Measurements from ENCODE around the gene DIP2C. TPM values are rescaled to one million over a fixed set of nuclear protein-coding genes. Genes with fewer than 3 reads are reported as not detected.

Gene DIP2C
- total RNA-seq, 1 donor from 2014 or later = 18.4 TPM

DNA sequence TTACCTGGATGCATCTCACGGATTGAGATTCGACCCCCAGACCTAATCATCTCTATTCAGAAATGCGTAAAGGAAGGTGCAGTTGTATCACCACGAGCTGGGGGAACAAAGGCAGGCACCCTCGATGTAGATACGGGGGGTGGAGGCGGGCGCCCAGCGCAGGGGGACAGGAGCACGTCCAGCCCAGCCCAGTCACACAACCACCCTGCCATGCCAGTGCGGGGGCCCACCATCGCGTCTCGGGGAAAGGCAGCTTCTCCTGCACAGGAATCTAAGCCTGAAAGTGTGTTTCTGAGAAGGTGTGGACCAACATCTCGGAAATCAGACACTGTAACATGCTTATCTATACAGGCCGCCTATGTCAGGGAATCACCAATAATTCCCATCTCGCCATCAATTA is 131.1 kb downstream of the DIP2C start:
- no peak overlapping the region for H3K4me3 ChIP-seq
- H3K4me1 ChIP-seq = peaks cover 32% of the 10 kb centered on the region
- intact Hi-C loops (cut with DNase I) = no loop called here
- DNase-seq (ENCODE audit: extremely low spot score in 2 of 2) = no peak
- H3K36me3 ChIP-seq = no peaks in the 10 kb centered on the region
- H3K9me3 ChIP-seq = no peaks in the 10 kb centered on the region
- no peak overlapping the region for H3K27ac ChIP-seq
- TF ChIP-seq POLR2AphosphoS5 (IDR thresholded peaks at IDR 0.05; ENCODE audit: insufficient read depth in 1 of 2, low read depth in 1 of 2) = no peak
- no peaks in the 10 kb centered on the region for H3K27me3 ChIP-seq

DNA sequence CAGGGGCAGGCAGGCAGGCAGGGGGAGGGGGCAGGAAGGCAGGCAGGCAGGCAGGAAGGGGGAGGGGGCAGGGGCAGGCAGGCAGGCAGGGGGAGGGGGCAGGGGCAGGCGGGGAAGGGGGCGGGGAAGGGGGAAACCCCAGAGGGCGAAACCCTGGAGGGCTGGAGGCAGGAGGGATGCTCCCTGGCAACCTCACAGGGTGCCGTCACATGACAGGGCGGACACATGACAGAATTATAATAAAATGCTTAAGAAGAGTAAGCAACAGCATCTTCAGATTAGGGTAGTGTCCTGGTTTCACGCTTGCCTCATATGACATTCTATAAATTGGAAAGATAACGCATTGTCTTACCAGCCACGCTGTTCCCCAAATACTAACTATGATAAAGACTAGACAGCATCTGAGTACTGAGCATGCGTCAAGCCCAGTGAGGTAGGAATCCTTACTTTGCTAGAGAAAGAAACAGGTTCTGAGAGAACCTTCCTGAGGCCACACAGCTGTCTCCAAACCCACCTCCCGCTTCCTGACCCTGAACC is 131.6 kb downstream of the DIP2C start:
- Histone ChIP-seq H3K27me3 (no peaks in the 10 kb centered on the region), H3K9me3 (no peaks in the 10 kb centered on the region), H3K4me1 (peaks cover 32% of the 10 kb centered on the region)

DNA sequence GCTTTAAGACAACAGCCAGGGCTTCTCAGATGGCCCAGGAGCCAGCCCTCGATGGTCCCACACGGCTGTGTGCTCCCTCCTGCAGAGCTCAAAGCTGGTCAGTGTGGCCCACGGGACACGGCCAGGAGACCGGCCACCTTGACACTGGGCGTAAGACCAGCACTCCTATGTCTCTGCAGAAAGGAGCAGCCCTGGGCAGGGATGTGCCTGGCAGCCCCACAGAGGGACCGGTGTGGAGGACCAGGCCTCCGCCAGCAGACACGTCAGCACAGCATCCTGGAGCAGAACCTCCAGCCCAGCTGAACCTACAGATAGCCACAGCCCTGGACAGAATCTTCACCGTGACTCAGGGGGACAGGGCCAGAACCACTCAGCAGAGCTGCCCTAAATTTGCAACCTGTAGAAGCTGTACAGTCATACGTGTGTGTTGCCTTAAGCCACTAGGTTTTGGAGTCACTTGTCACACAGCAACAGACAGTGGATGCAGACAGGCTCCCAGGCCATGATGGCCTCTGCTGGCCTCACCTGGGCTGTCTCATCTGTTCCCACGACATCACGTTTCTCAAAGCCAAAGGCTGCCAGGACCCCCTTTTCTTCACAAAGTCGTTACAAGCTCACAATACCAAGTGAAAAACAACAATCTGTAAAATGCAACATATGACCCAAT is 132.4 kb downstream of the DIP2C start:
- intact Hi-C loops (cut with DNase I) = no loop called here
- no peak overlapping the region for H3K4me3 ChIP-seq
- TF ChIP-seq, protein P1, sequence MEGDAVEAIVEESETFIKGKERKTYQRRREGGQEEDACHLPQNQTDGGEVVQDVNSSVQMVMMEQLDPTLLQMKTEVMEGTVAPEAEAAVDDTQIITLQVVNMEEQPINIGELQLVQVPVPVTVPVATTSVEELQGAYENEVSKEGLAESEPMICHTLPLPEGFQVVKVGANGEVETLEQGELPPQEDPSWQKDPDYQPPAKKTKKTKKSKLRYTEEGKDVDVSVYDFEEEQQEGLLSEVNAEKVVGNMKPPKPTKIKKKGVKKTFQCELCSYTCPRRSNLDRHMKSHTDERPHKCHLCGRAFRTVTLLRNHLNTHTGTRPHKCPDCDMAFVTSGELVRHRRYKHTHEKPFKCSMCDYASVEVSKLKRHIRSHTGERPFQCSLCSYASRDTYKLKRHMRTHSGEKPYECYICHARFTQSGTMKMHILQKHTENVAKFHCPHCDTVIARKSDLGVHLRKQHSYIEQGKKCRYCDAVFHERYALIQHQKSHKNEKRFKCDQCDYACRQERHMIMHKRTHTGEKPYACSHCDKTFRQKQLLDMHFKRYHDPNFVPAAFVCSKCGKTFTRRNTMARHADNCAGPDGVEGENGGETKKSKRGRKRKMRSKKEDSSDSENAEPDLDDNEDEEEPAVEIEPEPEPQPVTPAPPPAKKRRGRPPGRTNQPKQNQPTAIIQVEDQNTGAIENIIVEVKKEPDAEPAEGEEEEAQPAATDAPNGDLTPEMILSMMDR (IDR thresholded peaks at IDR 0.05) = no peak
- TF ChIP-seq POLR2A (IDR thresholded peaks at IDR 0.05) (no peak), POLR2AphosphoS5 (IDR thresholded peaks at IDR 0.05; ENCODE audit: insufficient read depth in 1 of 2, low read depth in 1 of 2) (no peak)
- no peaks in the 10 kb centered on the region for H3K9me3 ChIP-seq
- no peak for DNase-seq (ENCODE audit: extremely low spot score in 2 of 2)
- H3K36me3 ChIP-seq = no peaks in the 10 kb centered on the region
- no peaks in the 10 kb centered on the region for H3K27me3 ChIP-seq
- peaks cover 32% of the 10 kb centered on the region for H3K4me1 ChIP-seq
- no peak overlapping the region for H3K27ac ChIP-seq

More for the DNA sequence above, 131.6 kb downstream of the DIP2C start:
- intact Hi-C loops (cut with DNase I) = no loop called here
- Histone ChIP-seq H3K4me3 (no peak overlapping the region), H3K27ac (no peak overlapping the region), H3K36me3 (no peaks in the 10 kb centered on the region)
- TF ChIP-seq POLR2AphosphoS5 (IDR thresholded peaks at IDR 0.05; ENCODE audit: insufficient read depth in 1 of 2, low read depth in 1 of 2) = no peak
- TF ChIP-seq, protein P1 (IDR thresholded peaks at IDR 0.05) = no peak
- no peak for TF ChIP-seq POLR2A (IDR thresholded peaks at IDR 0.05)
- DNase-seq (ENCODE audit: extremely low spot score in 2 of 2) = no peak

DNA sequence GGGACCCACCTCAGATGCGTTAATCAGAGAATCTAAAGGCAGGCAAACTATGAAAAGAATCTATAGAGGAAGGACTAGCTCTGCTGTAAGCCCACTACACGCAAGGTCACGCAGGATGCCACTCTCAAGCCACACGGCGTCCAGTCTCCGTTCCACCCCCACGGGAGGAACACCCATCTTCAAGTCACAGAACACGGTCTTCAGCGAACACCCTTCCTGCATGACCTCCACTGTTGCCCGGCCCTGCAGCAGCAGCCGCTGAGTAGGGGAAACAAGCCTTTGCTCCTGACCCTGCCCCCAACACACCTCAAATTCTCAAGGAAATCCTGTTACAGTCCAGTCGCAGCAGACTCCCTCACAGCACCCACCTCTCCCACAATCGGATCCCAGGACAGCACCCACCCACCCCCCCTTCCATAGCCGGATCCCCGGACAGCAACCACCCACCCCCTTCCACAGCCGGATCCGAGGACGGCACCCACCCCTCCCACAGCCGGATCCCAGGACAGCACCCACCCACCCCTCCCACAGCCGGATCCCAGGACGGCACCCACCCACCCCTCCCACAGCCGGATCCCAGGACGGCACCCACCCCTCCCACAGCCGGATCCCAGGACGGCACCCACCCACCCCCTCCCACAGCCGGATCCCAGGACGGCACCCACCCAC is 133.7 kb downstream of the DIP2C start:
- no peak overlapping the region for H3K27ac ChIP-seq
- DNase-seq (ENCODE audit: extremely low spot score in 2 of 2) = no peak
- no peaks in the 10 kb centered on the region for H3K9me3 ChIP-seq
- TF ChIP-seq POLR2A (IDR thresholded peaks at IDR 0.05) (no peak), POLR2AphosphoS5 (IDR thresholded peaks at IDR 0.05; ENCODE audit: insufficient read depth in 1 of 2, low read depth in 1 of 2) (no peak)
- TF ChIP-seq, protein P1 (IDR thresholded peaks at IDR 0.05) = no peak
- intact Hi-C loops (cut with DNase I) = no loop called here
- peaks cover 32% of the 10 kb centered on the region for H3K4me1 ChIP-seq
- no peaks in the 10 kb centered on the region for H3K36me3 ChIP-seq
- H3K4me3 ChIP-seq = no peak overlapping the region
- H3K27me3 ChIP-seq = no peaks in the 10 kb centered on the region

DNA sequence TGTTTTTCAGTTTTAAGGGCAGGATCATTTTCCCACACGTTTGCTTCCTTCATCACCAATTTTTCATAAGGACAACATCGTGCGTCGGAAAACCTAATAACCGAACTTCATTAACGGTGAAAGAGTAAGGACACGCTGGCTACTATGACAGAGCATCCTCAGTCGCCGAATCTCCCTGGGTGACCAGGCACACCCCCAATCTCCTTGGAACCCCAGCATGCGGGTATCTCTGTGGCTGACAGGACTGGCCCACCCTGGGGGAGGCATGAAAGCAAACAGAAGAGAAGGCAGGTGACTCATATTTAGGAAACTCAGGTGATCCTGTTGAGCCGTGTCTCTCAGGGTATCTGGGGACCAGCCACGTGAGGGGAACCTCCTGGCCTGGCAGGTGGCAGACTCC is 134.2 kb downstream of the DIP2C start:
- TF ChIP-seq POLR2AphosphoS5 (IDR thresholded peaks at IDR 0.05; ENCODE audit: insufficient read depth in 1 of 2, low read depth in 1 of 2) = no peak
- TF ChIP-seq POLR2A (IDR thresholded peaks at IDR 0.05) = no peak
- TF ChIP-seq, protein P1 (IDR thresholded peaks at IDR 0.05) = no peak
- no peak overlapping the region for H3K27ac ChIP-seq
- H3K9me3 ChIP-seq = no peaks in the 10 kb centered on the region
- H3K4me3 ChIP-seq = no peak overlapping the region
- peaks cover 32% of the 10 kb centered on the region for H3K4me1 ChIP-seq
- no peaks in the 10 kb centered on the region for H3K36me3 ChIP-seq
- intact Hi-C loops (cut with DNase I) = no loop called here
- no peaks in the 10 kb centered on the region for H3K27me3 ChIP-seq
- DNase-seq (ENCODE audit: extremely low spot score in 2 of 2) = no peak
